Measurements from ENCODE around the gene ATP10B. TPM values are rescaled to one million over a fixed set of nuclear protein-coding genes. Genes with fewer than 3 reads are reported as not detected.

ATP10B gene
- total and polyA plus RNA-seq, 2 experiments from 2014 or later: 2.7 to 5.1 TPM

- no peak overlapping the region for H3K4me2 ChIP-seq
- no peaks in the 10 kb centered on the region for H3K27me3 ChIP-seq
- H3K9me3 ChIP-seq (ENCODE audit: low read depth): no peaks in the 10 kb centered on the region
- no peaks in the 10 kb centered on the region for H3K4me1 ChIP-seq (ENCODE audit: insufficient read depth)
- TF ChIP-seq EZH2 (IDR thresholded peaks at IDR 0.05; ENCODE audit: borderline replicate concordance) (no peak), CTCF (IDR thresholded peaks at IDR 0.05; ENCODE audit: poor library complexity) (no peak), EZH2phosphoT487 (IDR thresholded peaks at IDR 0.05; ENCODE audit: low read depth, severe bottlenecking, unreplicated experiment) (no peak)
- no peaks in the 10 kb centered on the region for H3K36me3 ChIP-seq (replicated peaks; ENCODE audit: insufficient read depth, low read depth)
- no peaks in the 10 kb centered on the region for H4K20me1 ChIP-seq (ENCODE audit: insufficient read depth, poor library complexity, severe bottlenecking)
- H3K27ac ChIP-seq: no peak overlapping the region
- H3K79me2 ChIP-seq: no peaks in the 10 kb centered on the region
- H2AFZ ChIP-seq: no peak overlapping the region
- H3K4me3 ChIP-seq: no peak overlapping the region
- no peak for DNase-seq (ENCODE audit: low spot score)
- H3K9me2 ChIP-seq (replicated peaks; ENCODE audit: insufficient read depth): no peaks in the 10 kb centered on the region
- 56% methylated on average over 11 of the region's 11 CpGs for WGBS (ENCODE audit: low lambda C conversion rate, missing lambda C conversion rate)
These were observed 77.2 kb downstream of the ATP10B start for GRCh38 chr5:160774666-160775315.

- Histone ChIP-seq H3K27ac (no peak overlapping the region), H3K4me3 (no peak overlapping the region), H3K4me2 (no peak overlapping the region), H3K79me2 (no peaks in the 10 kb centered on the region), H3K4me1 (ENCODE audit: insufficient read depth) (no peaks in the 10 kb centered on the region), H2AFZ (no peak overlapping the region), H3K9me2 (replicated peaks; ENCODE audit: insufficient read depth) (no peaks in the 10 kb centered on the region), H3K36me3 (replicated peaks; ENCODE audit: insufficient read depth, low read depth) (no peaks in the 10 kb centered on the region), H3K9me3 (ENCODE audit: low read depth) (no peaks in the 10 kb centered on the region), H4K20me1 (ENCODE audit: insufficient read depth, poor library complexity, severe bottlenecking) (no peaks in the 10 kb centered on the region), H3K27me3 (no peaks in the 10 kb centered on the region)
- DNase-seq (ENCODE audit: low spot score): no peak
- TF ChIP-seq EZH2 (IDR thresholded peaks at IDR 0.05; ENCODE audit: borderline replicate concordance) (no peak), EZH2phosphoT487 (IDR thresholded peaks at IDR 0.05; ENCODE audit: low read depth, severe bottlenecking, unreplicated experiment) (no peak), CTCF (IDR thresholded peaks at IDR 0.05; ENCODE audit: poor library complexity) (no peak)
- WGBS (ENCODE audit: low lambda C conversion rate, missing lambda C conversion rate): 75% methylated on average over 10 of the region's 10 CpGs
These were observed 78.2 kb downstream of the ATP10B start for GRCh38 chr5:160773646-160774410.

- no peaks in the 10 kb centered on the region for H3K36me3 ChIP-seq (replicated peaks; ENCODE audit: insufficient read depth, low read depth)
- no peak overlapping the region for H3K4me3 ChIP-seq
- H2AFZ ChIP-seq: no peak overlapping the region
- H3K4me1 ChIP-seq (ENCODE audit: insufficient read depth): no peaks in the 10 kb centered on the region
- H4K20me1 ChIP-seq (ENCODE audit: insufficient read depth, poor library complexity, severe bottlenecking): no peaks in the 10 kb centered on the region
- no peak for DNase-seq (ENCODE audit: low spot score)
- no peaks in the 10 kb centered on the region for H3K9me3 ChIP-seq (ENCODE audit: low read depth)
- no peak for TF ChIP-seq EZH2phosphoT487 (IDR thresholded peaks at IDR 0.05; ENCODE audit: low read depth, severe bottlenecking, unreplicated experiment)
- no peak for TF ChIP-seq EZH2 (IDR thresholded peaks at IDR 0.05; ENCODE audit: borderline replicate concordance)
- TF ChIP-seq CTCF (IDR thresholded peaks at IDR 0.05; ENCODE audit: poor library complexity): no peak
- no peaks in the 10 kb centered on the region for H3K9me2 ChIP-seq (replicated peaks; ENCODE audit: insufficient read depth)
- no peaks in the 10 kb centered on the region for H3K79me2 ChIP-seq
- no peaks in the 10 kb centered on the region for H3K27me3 ChIP-seq
- H3K4me2 ChIP-seq: no peak overlapping the region
- 62% methylated on average over 7 of the region's 7 CpGs for WGBS (ENCODE audit: low lambda C conversion rate, missing lambda C conversion rate)
- H3K27ac ChIP-seq: no peak overlapping the region
These were observed 79.2 kb downstream of the ATP10B start for GRCh38 chr5:160772854-160773253.

Measured in hepatocyte (in vitro differentiated cells).